HG03378 (cell line): ENCODE results near the gene BAHD1.
"Not testable (repeated sequence)": the region's sequence is repeated elsewhere in the genome, so short reads cannot be mapped to it uniquely, and the experiment has no call there.

Experiments used
- ATAC-seq: cut with Tn5 transposase; IDR thresholded peaks from one replicate; pipeline ENCODE4 v1.9.1; 2021; ENCODE audit warnings: mild to moderate bottlenecking, moderate library complexity; ENCODE audit not compliant: unreplicated experiment

The BAHD1 gene

GRCh38 chr15:40443255-40443654, 2.5 kb downstream of the BAHD1 start:
- no peak for ATAC-seq

GRCh38 chr15:40443846-40444245, 3.1 kb downstream of the BAHD1 start:
- no peak for ATAC-seq

- no peak for ATAC-seq
Measured at GRCh38 chr15:40444736-40445135, 4.0 kb downstream of the BAHD1 start.

GRCh38 chr15:40445421-40445922, 4.7 kb downstream of the BAHD1 start:
- no peak for ATAC-seq

- ATAC-seq: no peak
Measured at GRCh38 chr15:40446144-40446543, 5.4 kb downstream of the BAHD1 start.

- ATAC-seq: no peak
Measured at GRCh38 chr15:40448354-40448753, 7.6 kb downstream of the BAHD1 start.

- ATAC-seq: no peak
Measured at GRCh38 chr15:40449275-40449674, 8.5 kb downstream of the BAHD1 start.

GRCh38 chr15:40450047-40450446, 9.3 kb downstream of the BAHD1 start:
- ATAC-seq: no peak

- no peak for ATAC-seq
Measured at GRCh38 chr15:40451527-40452158, 10.9 kb downstream of the BAHD1 start.

GRCh38 chr15:40452296-40453090, 11.7 kb downstream of the BAHD1 start:
- ATAC-seq: no peak

- ATAC-seq: not testable (repeated sequence)
Measured at GRCh38 chr15:40453941-40454340, 13.2 kb downstream of the BAHD1 start.

- no peak for ATAC-seq
Measured at GRCh38 chr15:40454904-40455391, 14.2 kb downstream of the BAHD1 start.

- no peak for ATAC-seq
Measured at GRCh38 chr15:40456299-40456712, 15.6 kb downstream of the BAHD1 start.

- no peak for ATAC-seq
Measured at GRCh38 chr15:40456738-40457137, 16.0 kb downstream of the BAHD1 start.

GRCh38 chr15:40458495-40459371, 18.0 kb downstream of the BAHD1 start:
- no peak for ATAC-seq

GRCh38 chr15:40459391-40460015, 18.8 kb downstream of the BAHD1 start:
- ATAC-seq: no peak

GRCh38 chr15:40460404-40460803, 19.7 kb downstream of the BAHD1 start:
- ATAC-seq: no peak

GRCh38 chr15:40461958-40462357, 21.2 kb downstream of the BAHD1 start:
- ATAC-seq: no peak

GRCh38 chr15:40463279-40463678, 22.5 kb downstream of the BAHD1 start:
- ATAC-seq: no peak

- ATAC-seq: no peak
Measured at GRCh38 chr15:40463886-40464545, 23.3 kb downstream of the BAHD1 start.
